DMS 273 (cell line): ENCODE measurements around the gene RELA.
A peak's percentile ranks its signal among the peaks of the same experiment; 100 is the strongest.
"Not testable (repeated sequence)": the region's sequence is repeated elsewhere in the genome, so short reads cannot be mapped to it uniquely, and the experiment has no call there.

Source experiments
- DNase-seq: peaks from one replicate; lab custom pipeline; 2025; ENCODE audit not compliant: unreplicated experiment; lab: John Stamatoyannopoulos, UW

The RELA gene

GRCh38 chr11:65662799-65663638, at the start of gene RELA:
Gene RELA, minus strand, starts transcription at chr11:65662916. Its CDS starts 84 bp downstream, at chr11:65662832.
- peak; percentile 94 for DNase-seq

- DNase-seq = peak; percentile 97
Observed at GRCh38 chr11:65711785-65712632, 49.3 kb upstream of the RELA start, which contains the start of gene KAT5. Gene KAT5, plus strand, starts transcription at chr11:65712252. Its CDS starts 16 bp downstream, at chr11:65712268.

GRCh38 chr11:65710421-65710820, 47.7 kb upstream of the RELA start:
- no peak for DNase-seq

DNA sequence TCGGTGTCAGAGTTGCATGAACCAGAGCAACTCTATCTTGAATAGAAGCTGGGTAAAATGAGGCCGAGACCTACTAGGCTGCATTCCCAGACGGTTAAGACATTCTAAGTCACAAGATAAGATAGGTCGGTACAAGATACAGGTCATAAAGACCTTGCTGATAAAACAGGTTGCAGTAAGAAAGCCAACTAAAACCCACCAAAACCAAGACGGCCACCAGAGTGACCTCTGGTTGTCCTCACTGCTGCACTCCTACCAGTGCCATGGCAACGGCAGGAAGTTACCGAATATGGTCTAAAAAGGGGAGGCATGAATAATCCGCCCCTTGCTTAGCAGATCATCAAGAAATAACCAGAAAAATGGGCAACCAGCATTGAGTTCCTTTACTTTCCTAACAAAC, 46.9 kb upstream of the RELA start:
- DNase-seq = no peak

GRCh38 chr11:65708451-65708850, 45.7 kb upstream of the RELA start:
- no peak for DNase-seq

DNA sequence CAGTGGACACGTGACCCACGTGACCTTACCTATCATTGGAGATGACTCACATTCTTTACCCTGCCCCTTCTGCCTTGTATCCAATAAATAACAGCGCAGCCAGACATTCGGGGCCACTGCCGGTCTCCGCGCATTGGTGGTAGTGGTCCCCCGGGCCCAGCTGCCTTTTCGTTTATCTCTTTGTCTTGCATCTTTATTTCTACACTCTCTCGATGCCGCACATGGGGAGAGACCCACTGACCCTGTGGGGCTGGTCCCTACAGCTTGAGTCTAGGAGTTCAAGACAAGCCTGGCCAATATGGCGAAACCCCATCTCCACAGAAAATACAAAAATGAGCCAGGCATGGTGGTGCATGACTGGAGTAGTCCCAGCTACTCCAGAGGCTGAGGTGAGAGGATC, 44.3 kb upstream of the RELA start:
- not testable (repeated sequence) for DNase-seq

DNA sequence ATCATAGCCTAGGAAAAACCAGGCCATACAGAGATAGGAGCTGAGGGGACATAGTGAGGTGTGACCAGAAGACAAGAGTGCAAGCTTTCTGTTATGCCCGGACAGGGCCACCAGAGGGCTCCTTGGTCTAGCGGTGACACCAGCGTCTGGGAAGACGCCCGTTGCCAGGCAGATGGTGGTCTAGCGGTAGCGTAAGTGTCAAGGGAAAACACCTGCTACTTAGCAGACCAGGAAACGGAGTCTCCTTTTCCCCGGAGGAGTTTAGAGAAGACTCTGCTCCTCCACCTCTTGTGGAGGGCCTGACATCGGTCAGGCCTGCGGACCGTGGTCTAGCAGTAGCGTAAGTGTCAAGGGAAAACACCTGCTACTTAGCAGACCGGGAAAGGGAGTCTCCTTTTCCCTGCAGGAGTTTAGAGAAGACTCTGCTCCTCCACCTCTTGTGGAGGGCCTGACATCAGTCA, 43.6 kb upstream of the RELA start:
- DNase-seq = peak; percentile 83

DNA sequence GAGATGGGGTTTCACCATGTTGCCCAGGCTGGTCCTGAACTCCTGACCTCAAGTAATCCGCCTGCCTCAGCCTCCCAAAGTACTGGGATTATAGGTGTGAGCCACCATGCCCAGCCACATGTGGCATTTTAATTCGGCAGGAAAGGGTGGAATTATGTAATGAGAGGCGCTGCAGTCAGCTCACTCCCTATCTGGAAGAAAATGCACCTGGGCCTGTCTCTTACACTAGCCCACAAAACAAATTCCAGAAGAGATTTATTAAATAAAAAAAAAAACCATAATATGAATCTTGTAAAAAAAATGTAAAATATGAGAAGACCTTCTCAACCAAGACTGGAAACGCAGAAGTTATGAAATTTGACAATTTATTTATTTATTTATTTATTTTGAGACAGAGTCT, 41.1 kb upstream of the RELA start:
- no peak for DNase-seq

DNA sequence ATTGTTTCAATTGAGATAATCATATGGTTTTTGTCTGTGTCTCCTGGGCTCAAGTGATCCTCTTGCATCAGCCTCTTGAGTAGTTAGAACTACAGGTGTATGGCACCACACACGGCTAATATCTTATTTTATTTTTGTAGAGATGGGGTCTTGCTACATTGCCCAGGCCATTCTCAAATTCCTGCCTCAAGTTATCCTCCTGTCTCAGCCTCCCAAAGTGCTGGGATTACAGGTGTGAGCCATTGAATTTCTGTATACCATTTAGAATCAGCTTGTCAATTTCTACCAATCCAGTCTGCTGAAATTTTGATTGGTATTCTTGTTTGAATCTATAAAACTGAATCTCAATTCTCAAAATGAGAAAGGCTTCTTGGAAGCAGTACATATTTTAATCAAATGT, 39.0 kb upstream of the RELA start:
- DNase-seq = no peak

- DNase-seq = peak; percentile 41
Observed at GRCh38 chr11:65700399-65700798, 37.7 kb upstream of the RELA start.

GRCh38 chr11:65699306-65699705, 36.6 kb upstream of the RELA start:
- DNase-seq = peak; percentile 73

- DNase-seq = no peak
Observed at GRCh38 chr11:65698205-65698604, 35.5 kb upstream of the RELA start.

GRCh38 chr11:65696802-65697552, 34.3 kb upstream of the RELA start:
- no peak for DNase-seq

- DNase-seq = no peak
Observed at GRCh38 chr11:65695459-65696241, 32.9 kb upstream of the RELA start.

- DNase-seq = no peak
Observed at GRCh38 chr11:65692367-65692766, 29.7 kb upstream of the RELA start.

GRCh38 chr11:65691847-65692246, 29.1 kb upstream of the RELA start:
- not testable (repeated sequence) for DNase-seq

GRCh38 chr11:65685981-65686380, 23.3 kb upstream of the RELA start:
- DNase-seq = no peak

- not testable (repeated sequence) for DNase-seq
Observed at GRCh38 chr11:65683480-65683879, 20.8 kb upstream of the RELA start.

DNA sequence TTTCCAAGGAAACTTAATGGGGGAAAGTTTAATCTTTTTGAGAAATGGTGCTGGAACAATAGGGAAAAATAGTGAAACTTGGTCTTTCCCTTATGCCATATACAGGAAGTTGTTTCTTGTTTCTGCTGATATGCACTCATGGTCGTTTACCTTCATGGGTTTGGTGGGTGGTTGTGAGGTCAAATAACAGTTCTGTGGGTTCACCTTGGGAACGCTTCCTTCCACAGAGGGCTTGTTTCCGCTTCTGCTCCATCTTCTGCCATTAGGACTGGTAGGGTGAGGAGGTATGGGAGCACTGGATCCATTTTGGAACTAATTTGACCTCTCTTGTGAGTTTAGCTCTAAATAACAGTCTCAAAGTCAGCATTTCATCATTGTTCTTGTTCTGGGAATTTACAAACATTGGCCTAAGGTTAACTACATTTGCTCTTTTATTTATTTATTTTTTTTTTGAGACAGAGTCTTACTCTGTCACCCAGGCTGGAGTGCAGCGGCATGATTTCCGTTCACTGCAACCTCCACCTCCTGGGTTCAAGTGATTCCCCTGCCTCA, 17.6 kb upstream of the RELA start:
- DNase-seq = no peak

GRCh38 chr11:65672982-65673381, 10.3 kb upstream of the RELA start:
- no peak for DNase-seq
